ENCODE data around the gene NT5C1A.

- no peak for TF ChIP-seq CTCF (IDR thresholded peaks at IDR 0.05; ENCODE audit: low read length)
- TF ChIP-seq EZH2 (IDR thresholded peaks at IDR 0.05; ENCODE audit: borderline replicate concordance, low read length) = no peak
Observed at GRCh38 chr1:39668894-39669293, 3.0 kb downstream of the NT5C1A start.
